Measurements from ENCODE around the gene EIF4G2.

- TF ChIP-seq, protein P1, sequence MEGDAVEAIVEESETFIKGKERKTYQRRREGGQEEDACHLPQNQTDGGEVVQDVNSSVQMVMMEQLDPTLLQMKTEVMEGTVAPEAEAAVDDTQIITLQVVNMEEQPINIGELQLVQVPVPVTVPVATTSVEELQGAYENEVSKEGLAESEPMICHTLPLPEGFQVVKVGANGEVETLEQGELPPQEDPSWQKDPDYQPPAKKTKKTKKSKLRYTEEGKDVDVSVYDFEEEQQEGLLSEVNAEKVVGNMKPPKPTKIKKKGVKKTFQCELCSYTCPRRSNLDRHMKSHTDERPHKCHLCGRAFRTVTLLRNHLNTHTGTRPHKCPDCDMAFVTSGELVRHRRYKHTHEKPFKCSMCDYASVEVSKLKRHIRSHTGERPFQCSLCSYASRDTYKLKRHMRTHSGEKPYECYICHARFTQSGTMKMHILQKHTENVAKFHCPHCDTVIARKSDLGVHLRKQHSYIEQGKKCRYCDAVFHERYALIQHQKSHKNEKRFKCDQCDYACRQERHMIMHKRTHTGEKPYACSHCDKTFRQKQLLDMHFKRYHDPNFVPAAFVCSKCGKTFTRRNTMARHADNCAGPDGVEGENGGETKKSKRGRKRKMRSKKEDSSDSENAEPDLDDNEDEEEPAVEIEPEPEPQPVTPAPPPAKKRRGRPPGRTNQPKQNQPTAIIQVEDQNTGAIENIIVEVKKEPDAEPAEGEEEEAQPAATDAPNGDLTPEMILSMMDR (IDR thresholded peaks at IDR 0.05; ENCODE audit: low read depth, low read length, poor library complexity, severe bottlenecking): no peak
- no peak for TF ChIP-seq EZH2phosphoT487 (IDR thresholded peaks at IDR 0.05; ENCODE audit: borderline replicate concordance, low read length)
Measured at GRCh38 chr11:10855295-10855694, 46.6 kb upstream of the EIF4G2 start.
